ENCODE measurements around the gene TFR2. TPM values are rescaled to one million over a fixed set of nuclear protein-coding genes. Genes with fewer than 3 reads are reported as not detected.

The TFR2 gene
- total RNA-seq, 1 experiment from 2014 or later = 5.7 TPM

DNA sequence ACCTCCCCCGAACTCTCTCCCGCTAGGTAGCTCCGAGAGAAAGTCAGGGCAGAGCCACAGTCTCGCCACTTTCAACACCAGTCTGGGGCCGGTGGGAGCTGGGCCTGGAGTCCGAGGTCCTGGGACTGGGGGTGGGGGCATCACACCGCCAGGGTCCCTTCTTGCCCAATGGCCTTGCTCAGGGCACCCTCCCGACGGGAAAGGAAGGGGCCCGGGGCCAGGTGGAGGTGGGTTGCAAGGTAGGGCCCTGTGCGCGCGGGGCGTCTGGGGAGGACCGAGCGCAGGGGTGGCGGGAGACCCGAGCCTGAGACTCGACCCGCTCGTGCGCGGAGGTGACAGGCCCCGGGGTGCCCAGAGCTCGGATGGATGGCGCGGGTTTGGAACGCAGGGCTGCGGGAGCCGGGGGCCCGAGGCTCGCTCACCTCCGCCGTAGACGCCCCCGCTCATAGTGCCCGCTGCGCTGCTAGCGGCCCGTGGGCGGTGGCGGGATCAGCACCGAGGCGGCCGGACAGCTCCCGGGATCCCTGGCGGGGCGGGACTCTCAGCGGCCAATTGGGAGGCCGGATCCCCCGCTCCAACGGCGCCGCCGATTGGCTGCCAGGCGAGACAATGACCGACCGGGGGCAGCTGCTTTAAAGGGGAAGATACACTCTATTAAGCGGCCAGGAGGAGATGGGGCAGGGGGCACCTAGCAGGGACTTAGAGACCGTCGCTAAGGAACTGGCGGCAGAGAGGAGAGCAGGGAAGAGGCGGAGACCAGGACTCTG lies 14.7 kb upstream of the TFR2 start, which contains the start of gene ACTL6B (continued):
- TF ChIP-seq, protein P1, sequence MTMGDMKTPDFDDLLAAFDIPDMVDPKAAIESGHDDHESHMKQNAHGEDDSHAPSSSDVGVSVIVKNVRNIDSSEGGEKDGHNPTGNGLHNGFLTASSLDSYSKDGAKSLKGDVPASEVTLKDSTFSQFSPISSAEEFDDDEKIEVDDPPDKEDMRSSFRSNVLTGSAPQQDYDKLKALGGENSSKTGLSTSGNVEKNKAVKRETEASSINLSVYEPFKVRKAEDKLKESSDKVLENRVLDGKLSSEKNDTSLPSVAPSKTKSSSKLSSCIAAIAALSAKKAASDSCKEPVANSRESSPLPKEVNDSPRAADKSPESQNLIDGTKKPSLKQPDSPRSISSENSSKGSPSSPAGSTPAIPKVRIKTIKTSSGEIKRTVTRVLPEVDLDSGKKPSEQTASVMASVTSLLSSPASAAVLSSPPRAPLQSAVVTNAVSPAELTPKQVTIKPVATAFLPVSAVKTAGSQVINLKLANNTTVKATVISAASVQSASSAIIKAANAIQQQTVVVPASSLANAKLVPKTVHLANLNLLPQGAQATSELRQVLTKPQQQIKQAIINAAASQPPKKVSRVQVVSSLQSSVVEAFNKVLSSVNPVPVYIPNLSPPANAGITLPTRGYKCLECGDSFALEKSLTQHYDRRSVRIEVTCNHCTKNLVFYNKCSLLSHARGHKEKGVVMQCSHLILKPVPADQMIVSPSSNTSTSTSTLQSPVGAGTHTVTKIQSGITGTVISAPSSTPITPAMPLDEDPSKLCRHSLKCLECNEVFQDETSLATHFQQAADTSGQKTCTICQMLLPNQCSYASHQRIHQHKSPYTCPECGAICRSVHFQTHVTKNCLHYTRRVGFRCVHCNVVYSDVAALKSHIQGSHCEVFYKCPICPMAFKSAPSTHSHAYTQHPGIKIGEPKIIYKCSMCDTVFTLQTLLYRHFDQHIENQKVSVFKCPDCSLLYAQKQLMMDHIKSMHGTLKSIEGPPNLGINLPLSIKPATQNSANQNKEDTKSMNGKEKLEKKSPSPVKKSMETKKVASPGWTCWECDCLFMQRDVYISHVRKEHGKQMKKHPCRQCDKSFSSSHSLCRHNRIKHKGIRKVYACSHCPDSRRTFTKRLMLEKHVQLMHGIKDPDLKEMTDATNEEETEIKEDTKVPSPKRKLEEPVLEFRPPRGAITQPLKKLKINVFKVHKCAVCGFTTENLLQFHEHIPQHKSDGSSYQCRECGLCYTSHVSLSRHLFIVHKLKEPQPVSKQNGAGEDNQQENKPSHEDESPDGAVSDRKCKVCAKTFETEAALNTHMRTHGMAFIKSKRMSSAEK (CRISPR knock-in tag; IDR thresholded peaks at IDR 0.05; ENCODE audit: borderline replicate concordance) = no peak
- peak; percentile 90 for TF ChIP-seq SP1 (CRISPR knock-in tag; conservative IDR thresholded peaks at IDR 0.05)
- TF ChIP-seq ZNF671 (CRISPR knock-in tag; IDR thresholded peaks at IDR 0.05) = no peak
- TF ChIP-seq, protein P2, sequence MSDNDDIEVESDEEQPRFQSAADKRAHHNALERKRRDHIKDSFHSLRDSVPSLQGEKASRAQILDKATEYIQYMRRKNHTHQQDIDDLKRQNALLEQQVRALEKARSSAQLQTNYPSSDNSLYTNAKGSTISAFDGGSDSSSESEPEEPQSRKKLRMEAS (CRISPR knock-in tag; IDR thresholded peaks at IDR 0.05) = peak; percentile 82
- TF ChIP-seq, protein P3, sequence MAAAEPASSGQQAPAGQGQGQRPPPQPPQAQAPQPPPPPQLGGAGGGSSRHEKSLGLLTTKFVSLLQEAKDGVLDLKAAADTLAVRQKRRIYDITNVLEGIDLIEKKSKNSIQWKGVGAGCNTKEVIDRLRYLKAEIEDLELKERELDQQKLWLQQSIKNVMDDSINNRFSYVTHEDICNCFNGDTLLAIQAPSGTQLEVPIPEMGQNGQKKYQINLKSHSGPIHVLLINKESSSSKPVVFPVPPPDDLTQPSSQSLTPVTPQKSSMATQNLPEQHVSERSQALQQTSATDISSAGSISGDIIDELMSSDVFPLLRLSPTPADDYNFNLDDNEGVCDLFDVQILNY (CRISPR knock-in tag; IDR thresholded peaks at IDR 0.05) = peak; percentile 92
- TF ChIP-seq JAZF1 (CRISPR knock-in tag; IDR thresholded peaks at IDR 0.05) = no peak
- TF ChIP-seq, protein P4, sequence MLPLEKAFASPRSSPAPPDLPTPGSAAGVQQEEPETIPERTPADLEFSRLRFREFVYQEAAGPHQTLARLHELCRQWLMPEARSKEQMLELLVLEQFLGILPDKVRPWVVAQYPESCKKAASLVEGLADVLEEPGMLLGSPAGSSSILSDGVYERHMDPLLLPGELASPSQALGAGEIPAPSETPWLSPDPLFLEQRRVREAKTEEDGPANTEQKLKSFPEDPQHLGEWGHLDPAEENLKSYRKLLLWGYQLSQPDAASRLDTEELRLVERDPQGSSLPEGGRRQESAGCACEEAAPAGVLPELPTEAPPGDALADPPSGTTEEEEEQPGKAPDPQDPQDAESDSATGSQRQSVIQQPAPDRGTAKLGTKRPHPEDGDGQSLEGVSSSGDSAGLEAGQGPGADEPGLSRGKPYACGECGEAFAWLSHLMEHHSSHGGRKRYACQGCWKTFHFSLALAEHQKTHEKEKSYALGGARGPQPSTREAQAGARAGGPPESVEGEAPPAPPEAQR (CRISPR knock-in tag; IDR thresholded peaks at IDR 0.05) = no peak
- TF ChIP-seq, protein P5, sequence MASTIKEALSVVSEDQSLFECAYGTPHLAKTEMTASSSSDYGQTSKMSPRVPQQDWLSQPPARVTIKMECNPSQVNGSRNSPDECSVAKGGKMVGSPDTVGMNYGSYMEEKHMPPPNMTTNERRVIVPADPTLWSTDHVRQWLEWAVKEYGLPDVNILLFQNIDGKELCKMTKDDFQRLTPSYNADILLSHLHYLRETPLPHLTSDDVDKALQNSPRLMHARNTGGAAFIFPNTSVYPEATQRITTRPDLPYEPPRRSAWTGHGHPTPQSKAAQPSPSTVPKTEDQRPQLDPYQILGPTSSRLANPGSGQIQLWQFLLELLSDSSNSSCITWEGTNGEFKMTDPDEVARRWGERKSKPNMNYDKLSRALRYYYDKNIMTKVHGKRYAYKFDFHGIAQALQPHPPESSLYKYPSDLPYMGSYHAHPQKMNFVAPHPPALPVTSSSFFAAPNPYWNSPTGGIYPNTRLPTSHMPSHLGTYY (CRISPR knock-in tag; IDR thresholded peaks at IDR 0.05) = no peak
- TF ChIP-seq NR2C2 (CRISPR knock-in tag; IDR thresholded peaks at IDR 0.05) = no peak
- TF ChIP-seq TEAD4 (CRISPR knock-in tag; IDR thresholded peaks at IDR 0.05) = peak; percentile 90
- no peak for TF ChIP-seq OVOL2 (CRISPR knock-in tag; IDR thresholded peaks at IDR 0.05; ENCODE audit: borderline replicate concordance)
- TF ChIP-seq RORB (CRISPR knock-in tag; IDR thresholded peaks at IDR 0.05) = no peak
- TF ChIP-seq, protein P6, sequence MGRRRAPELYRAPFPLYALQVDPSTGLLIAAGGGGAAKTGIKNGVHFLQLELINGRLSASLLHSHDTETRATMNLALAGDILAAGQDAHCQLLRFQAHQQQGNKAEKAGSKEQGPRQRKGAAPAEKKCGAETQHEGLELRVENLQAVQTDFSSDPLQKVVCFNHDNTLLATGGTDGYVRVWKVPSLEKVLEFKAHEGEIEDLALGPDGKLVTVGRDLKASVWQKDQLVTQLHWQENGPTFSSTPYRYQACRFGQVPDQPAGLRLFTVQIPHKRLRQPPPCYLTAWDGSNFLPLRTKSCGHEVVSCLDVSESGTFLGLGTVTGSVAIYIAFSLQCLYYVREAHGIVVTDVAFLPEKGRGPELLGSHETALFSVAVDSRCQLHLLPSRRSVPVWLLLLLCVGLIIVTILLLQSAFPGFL (CRISPR knock-in tag; IDR thresholded peaks at IDR 0.05; ENCODE audit: borderline replicate concordance) = peak; percentile 57; the same call in 1 of the 2 replicates
- peak; percentile 72; the same call in 1 of the 2 replicates for TF ChIP-seq PRRX2 (CRISPR knock-in tag; IDR thresholded peaks at IDR 0.05)
- peak; percentile 98 for TF ChIP-seq ETV6 (CRISPR knock-in tag; IDR thresholded peaks at IDR 0.05)
- TF ChIP-seq ZNF416 (CRISPR knock-in tag; IDR thresholded peaks at IDR 0.05) = no peak
- peak; percentile 89; the same call in 1 of the 2 replicates for TF ChIP-seq ZBTB21 (CRISPR knock-in tag; IDR thresholded peaks at IDR 0.05; ENCODE audit: borderline replicate concordance)
